KMS-11 (cell line): ENCODE measurements around the gene CD47.

Experiments
- H2AFZ ChIP-seq: fragments of 200-600 bp; sonication (generic); 2 replicates; pipeline ENCODE4 v1.6.1; 2016; ENCODE audit warnings: antibody characterized with exemption, mixed run types, low read depth
- H3K27ac ChIP-seq: fragments of 200-600 bp; sonication (generic); 2 replicates; pipeline ENCODE4 v1.6.1; 2016; ENCODE audit warnings: mild to moderate bottlenecking, mixed run types
- H3K27me3 ChIP-seq: fragments of 200-600 bp; sonication (generic); 2 replicates; pipeline ENCODE4 v1.6.1; 2017; ENCODE audit warnings: mild to moderate bottlenecking, low read depth, mixed run types, moderate library complexity; ENCODE audit not compliant: insufficient read depth
- H3K36me3 ChIP-seq: fragments of 200-600 bp; sonication (generic); 2 replicates; pipeline ENCODE4 v1.6.1; 2017; ENCODE audit warnings: mild to moderate bottlenecking, mixed run types; ENCODE audit not compliant: insufficient read depth
- H3K4me1 ChIP-seq: fragments of 200-600 bp; sonication (generic); 2 replicates; pipeline ENCODE4 v1.6.1; 2016; ENCODE audit warnings: mild to moderate bottlenecking, low read depth, mixed run types; ENCODE audit not compliant: poor library complexity, severe bottlenecking
- H3K4me2 ChIP-seq: fragments of 200-600 bp; sonication (generic); 2 replicates; pipeline ENCODE4 v1.7.0; 2016; ENCODE audit warnings: mild to moderate bottlenecking, mixed run types
- H3K4me3 ChIP-seq: fragments of 200-600 bp; sonication (generic); IDR thresholded peaks from 2 replicates; pipeline ENCODE4 v1.6.1; 2017; ENCODE audit warnings: low read depth, low read length, mixed read lengths; ENCODE audit not compliant: insufficient read depth
- H3K79me2 ChIP-seq: fragments of 200-600 bp; sonication (generic); 2 replicates; pipeline ENCODE4 v1.6.1; 2016; ENCODE audit warnings: low read depth, mixed run types; ENCODE audit not compliant: insufficient read depth
- H3K9ac ChIP-seq: fragments of 200-600 bp; sonication (generic); 2 replicates; pipeline ENCODE4 v1.6.1; 2016; ENCODE audit warnings: mild to moderate bottlenecking, mixed run types
- H4K20me1 ChIP-seq: fragments of 200-600 bp; sonication (generic); 2 replicates; pipeline ENCODE4 v1.6.1; 2016; ENCODE audit warnings: mild to moderate bottlenecking, mixed run types; ENCODE audit not compliant: insufficient read depth
- CTCF ChIP-seq: fragments of 200-600 bp; sonication (generic); conservative IDR thresholded peaks from 2 replicates; pipeline ENCODE4 v1.6.1; 2017; ENCODE audit warnings: low read depth, mild to moderate bottlenecking, antibody characterized with exemption, low read length, moderate library complexity, mixed read lengths

CD47 gene

GRCh38 chr3:108067768-108068167 lies 23.1 kb downstream of the CD47 start:
- Histone ChIP-seq H2AFZ (no peak overlapping the region), H3K79me2 (peaks cover 38% of the 10 kb centered on the region; the same call in 1 of the 2 replicates), H4K20me1 (no peaks in the 10 kb centered on the region; the same call in 1 of the 2 replicates), H3K27me3 (no peaks in the 10 kb centered on the region), H3K9ac (no peak overlapping the region), H3K4me3 (no peak overlapping the region), H3K36me3 (no peaks in the 10 kb centered on the region), H3K4me2 (peak overlapping the region; percentile 17; the same call in 1 of the 2 replicates), H3K4me1 (peaks cover 64% of the 10 kb centered on the region), H3K27ac (no peak overlapping the region; the same call in 1 of the 2 replicates)
- TF ChIP-seq CTCF: no peak

- no peaks in the 10 kb centered on the region; the same call in 1 of the 2 replicates for H3K36me3 ChIP-seq
- H2AFZ ChIP-seq: no peak overlapping the region
- no peak overlapping the region for H3K9ac ChIP-seq
- peaks cover 21% of the 10 kb centered on the region; the same call in 1 of the 2 replicates for H3K79me2 ChIP-seq
- H3K27ac ChIP-seq: no peak overlapping the region
- H4K20me1 ChIP-seq: no peaks in the 10 kb centered on the region; the same call in 1 of the 2 replicates
- H3K4me3 ChIP-seq: no peak overlapping the region
- no peak overlapping the region for H3K4me2 ChIP-seq
- TF ChIP-seq CTCF: no peak
- H3K27me3 ChIP-seq: no peaks in the 10 kb centered on the region
- H3K4me1 ChIP-seq: peaks cover 45% of the 10 kb centered on the region
Measured at GRCh38 chr3:108065096-108065495, 25.7 kb downstream of the CD47 start.

GRCh38 chr3:108064293-108064887 lies 26.4 kb downstream of the CD47 start:
- H3K4me2 ChIP-seq: no peak overlapping the region
- H3K27me3 ChIP-seq: no peaks in the 10 kb centered on the region
- no peaks in the 10 kb centered on the region; the same call in 1 of the 2 replicates for H3K36me3 ChIP-seq
- peaks cover 38% of the 10 kb centered on the region for H3K4me1 ChIP-seq
- H2AFZ ChIP-seq: no peak overlapping the region
- no peak overlapping the region for H3K4me3 ChIP-seq
- no peak overlapping the region for H3K9ac ChIP-seq
- TF ChIP-seq CTCF: no peak
- no peaks in the 10 kb centered on the region; the same call in 1 of the 2 replicates for H4K20me1 ChIP-seq
- peaks cover 14% of the 10 kb centered on the region; the same call in 1 of the 2 replicates for H3K79me2 ChIP-seq
- H3K27ac ChIP-seq: no peak overlapping the region

GRCh38 chr3:108062051-108062450 lies 28.8 kb downstream of the CD47 start:
- H3K27ac ChIP-seq: no peak overlapping the region
- no peaks in the 10 kb centered on the region for H4K20me1 ChIP-seq
- no peak overlapping the region for H3K4me3 ChIP-seq
- H3K4me2 ChIP-seq: no peak overlapping the region
- H2AFZ ChIP-seq: no peak overlapping the region
- H3K4me1 ChIP-seq: peaks cover 16% of the 10 kb centered on the region
- TF ChIP-seq CTCF: no peak
- H3K79me2 ChIP-seq: peaks cover 14% of the 10 kb centered on the region; the same call in 1 of the 2 replicates
- no peaks in the 10 kb centered on the region for H3K27me3 ChIP-seq
- no peaks in the 10 kb centered on the region; the same call in 1 of the 2 replicates for H3K36me3 ChIP-seq
- no peak overlapping the region for H3K9ac ChIP-seq
